ENCODE data around the gene GARRE1. TPM values are rescaled to one million over a fixed set of nuclear protein-coding genes. Genes with fewer than 3 reads are reported as not detected.
"Not testable (repeated sequence)": the region's sequence is repeated elsewhere in the genome, so short reads cannot be mapped to it uniquely, and the experiment has no call there.

The GARRE1 gene
- polyA plus RNA-seq, 1 donor: 35.6 TPM

DNA sequence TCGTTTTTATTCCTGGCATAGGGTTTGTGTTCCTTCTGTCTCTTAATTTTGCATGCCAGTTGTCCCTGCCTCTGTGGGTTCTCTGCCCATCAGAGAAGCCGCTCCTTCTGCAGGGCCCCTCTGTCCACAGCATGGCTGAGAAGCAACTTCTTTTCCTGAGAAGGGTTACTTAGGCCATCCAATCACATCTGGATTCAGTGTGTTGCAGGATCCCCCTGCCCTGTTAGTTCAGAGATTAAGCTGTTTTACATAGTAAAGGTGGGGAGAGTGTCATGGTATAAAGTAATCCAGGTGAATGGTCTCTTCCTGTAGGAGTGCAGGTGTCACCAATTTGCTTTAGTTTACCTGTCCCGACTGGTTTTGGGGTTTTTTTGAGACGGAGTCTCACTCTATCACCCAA lies 22.9 kb upstream of the GARRE1 start:
- no peak for DNase-seq

DNA sequence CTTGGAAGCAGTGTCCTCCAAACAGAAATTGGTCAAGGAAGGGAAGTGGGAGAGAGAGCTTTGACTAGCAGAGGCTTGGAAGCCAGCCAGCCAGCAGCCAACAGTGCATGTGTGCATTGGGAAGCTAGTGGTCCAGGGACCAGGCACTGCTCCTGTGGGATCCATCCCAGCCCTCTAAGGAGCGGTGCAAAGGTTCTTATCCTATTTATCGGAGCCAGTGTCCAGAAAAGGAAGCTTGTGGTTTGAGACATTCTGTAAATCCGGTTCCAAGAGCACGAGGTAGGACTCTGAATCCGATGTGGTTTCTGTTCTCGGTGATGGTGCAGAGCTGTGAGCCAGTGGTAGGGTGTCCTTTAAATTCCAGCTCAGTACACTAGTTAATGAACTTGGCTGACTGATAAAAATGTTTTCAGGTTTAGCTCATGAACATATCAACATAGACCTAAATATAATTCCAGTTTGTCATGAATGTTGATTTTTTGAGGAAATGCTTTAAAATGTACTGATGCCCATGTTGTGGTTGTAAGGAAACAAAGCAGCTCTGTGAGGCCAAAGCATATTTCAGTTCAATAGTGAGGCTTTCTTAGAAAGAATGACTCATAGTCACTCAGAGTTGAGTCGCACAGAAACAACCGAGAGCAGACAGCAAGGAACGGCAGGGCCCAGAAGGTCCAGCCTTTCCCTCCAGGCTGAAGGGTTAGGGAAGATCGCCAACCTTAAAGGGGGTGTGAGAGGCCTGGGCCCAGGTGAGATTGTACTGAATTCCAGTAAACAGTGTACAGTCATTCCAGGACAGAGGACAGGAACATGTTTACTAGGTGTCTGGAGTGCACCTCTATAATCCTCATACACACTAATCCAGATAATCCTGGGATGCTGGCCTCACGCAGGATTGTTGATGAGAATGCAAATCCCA lies 21.5 kb upstream of the GARRE1 start:
- DNase-seq: no peak

DNA sequence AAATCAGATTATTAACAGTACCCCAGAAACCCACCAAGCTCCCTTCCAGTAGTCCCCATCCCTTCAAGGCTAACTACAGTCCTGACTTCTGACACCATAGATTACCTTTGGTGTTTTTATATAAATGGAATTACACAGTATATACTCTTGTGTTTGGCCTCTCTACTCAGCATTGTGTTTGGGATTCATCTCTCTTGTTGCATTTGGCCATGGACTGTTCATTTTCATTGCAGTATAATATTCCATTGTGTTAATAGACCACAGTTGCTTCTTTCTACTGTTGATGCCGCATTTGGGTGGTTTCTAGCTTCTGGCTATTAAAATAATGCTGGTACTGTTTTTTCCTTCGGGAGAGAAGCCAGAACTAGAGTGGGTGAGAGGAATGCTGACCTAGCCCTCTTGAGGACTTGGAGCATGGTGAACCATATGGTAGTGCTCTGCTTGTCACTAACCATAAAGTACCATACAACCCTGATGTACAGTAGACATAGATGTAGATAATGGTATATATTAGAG lies 18.9 kb upstream of the GARRE1 start:
- DNase-seq: no peak

DNA sequence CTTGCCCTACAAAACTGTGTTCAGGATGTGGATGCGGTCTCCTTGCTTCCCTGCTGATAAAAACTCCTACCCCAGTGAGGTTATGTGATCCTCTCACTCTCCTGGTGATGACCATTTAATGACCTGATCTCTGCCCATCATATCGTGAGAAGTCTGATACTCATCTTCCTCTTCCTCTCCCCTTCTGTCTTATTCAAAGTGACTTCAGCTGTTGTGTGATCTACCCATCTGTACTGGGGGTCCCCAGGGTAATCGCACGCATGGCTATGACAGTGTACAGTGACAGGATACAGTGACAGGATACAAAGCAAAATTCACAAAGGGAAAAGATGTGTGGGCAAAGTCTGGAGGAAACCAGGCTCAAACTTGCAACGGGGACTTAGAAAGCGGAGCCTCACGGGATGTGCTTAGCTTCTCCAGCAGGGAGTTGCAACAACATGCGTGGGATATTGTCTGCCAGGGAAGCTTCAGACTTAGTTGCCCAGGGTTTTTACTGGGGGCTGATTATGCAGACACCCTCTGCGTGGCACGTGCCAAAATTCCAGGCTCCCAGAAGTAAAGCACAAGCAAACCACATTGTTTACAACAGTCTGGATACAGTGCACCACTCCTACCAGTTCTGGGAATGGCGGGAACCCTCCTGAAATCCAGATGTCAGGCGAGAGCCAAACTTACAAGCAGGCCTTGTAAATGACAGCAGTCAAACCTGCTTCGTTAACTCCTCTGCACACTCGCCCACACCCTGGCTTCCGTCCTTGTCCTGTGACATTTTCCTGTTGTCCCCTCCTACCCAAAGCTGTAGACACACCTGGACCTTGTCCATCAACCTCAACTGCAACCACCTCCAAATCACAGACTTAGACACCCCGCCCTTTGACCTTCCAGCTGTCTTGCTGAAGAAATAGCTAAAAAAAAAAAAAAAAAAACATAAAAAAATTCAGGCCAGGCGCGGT lies 18.0 kb upstream of the GARRE1 start:
- DNase-seq: no peak

DNA sequence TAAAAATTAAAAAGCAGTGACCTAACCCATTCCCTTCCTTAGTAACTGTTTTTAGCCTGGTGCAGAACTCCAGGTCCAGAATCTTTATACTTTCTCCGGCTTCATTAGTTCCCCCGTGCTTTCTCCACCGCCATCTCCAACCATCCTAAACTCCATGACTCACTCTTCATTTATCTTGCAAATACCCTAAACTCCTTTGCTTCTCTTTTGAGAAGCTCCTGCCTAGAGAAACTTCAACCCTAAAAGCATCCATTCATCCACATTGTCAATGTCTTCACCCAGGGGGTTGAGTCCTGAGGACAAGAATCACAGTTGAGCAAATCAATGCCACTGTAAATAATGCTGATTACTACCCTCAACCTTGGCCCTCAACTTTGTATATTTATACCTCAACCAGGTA lies 17.1 kb upstream of the GARRE1 start:
- no peak for DNase-seq

DNA sequence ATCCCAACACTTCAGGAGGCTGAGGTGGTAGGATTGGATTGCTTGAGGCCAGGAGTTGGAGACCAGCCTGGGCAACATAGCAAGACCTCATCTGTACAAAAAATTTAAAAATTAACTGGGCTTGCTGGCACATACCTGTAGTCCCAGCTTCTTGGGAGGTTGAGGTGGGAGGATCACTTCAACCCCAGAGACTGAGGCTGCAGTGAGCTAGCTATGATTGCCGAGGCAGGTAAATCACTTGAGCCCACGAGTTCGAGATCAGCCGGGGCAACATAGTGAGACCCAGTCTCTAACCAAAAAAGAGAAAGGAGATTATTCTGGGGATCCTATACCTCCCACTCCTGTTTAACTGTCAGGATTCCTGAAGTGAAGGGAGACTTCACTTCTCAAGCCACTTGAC lies 16.4 kb upstream of the GARRE1 start:
- DNase-seq: no peak

DNA sequence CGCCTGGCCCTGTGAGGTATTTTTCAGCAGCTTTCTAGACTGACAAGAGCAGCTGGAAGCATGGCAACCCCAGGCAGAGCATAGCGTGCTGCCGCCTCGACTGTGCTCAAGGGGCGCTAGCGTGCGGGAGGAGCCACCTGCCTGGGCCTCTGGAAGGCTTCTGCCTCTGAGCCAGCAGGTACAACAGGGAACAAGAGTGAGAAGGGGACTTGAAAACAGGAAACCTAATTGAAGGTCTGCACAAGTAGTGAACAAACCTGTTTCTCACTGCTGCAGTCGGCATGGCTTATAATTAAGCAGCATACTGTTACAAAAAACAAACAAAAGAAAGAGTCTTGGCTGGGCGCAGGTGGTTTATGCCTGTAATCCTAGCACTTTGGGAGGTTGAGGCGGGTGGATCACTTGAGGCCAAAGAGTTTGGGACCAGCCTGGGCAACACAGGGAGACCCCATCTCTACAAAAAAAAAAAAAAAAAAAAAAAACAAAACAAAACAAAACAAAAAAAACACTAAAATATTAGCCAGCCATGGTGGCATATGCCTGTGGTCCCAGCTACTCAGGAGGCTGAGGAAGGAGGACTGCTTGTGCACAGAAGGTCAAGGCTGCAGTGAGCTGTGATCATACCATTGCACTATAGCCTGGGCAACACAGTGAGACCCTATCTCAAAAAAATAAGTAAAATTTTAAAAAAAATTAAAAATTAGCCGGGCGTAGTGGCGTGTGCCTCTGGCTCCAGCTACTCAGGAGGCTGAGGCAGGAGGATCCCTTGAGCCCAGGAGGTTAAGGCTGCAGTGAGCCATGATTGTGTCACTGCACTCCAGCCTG lies 12.6 kb upstream of the GARRE1 start:
- peak; percentile 49 for DNase-seq

DNA sequence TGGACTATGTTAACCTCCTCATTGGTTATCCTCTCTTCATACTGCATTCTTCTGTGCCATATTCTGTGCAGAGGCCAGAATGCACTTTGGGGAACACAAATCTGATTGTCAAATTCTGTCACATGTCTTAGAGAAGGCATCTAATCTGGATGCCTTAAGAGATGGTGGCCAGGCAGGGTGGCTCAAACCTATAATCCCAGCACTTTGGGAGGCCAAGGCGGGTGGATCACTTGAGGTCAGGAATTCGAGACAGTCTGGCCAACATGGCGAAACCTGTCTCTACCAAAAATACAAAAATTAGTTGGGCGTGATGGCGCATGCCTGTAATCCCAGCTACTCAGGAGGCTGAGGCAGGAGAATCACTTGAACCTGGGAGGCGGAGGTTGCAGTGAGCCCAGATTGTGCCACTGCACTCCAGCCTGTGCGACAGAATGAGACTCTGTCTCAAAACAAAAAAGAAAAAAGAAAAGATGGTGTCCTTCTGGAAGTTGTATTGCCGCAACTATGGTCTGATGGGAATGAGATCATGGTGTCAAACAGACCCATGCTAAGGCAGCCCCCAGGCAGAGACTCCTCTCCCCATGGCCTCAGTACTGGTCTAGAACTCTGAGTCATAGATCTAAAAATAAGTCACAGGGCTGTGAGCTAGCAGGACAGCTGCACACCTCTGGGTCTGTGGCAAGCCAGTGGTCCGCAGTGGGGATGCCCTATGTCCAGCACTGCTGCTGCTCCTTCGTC lies 11.0 kb upstream of the GARRE1 start:
- DNase-seq: not testable (repeated sequence)

DNA sequence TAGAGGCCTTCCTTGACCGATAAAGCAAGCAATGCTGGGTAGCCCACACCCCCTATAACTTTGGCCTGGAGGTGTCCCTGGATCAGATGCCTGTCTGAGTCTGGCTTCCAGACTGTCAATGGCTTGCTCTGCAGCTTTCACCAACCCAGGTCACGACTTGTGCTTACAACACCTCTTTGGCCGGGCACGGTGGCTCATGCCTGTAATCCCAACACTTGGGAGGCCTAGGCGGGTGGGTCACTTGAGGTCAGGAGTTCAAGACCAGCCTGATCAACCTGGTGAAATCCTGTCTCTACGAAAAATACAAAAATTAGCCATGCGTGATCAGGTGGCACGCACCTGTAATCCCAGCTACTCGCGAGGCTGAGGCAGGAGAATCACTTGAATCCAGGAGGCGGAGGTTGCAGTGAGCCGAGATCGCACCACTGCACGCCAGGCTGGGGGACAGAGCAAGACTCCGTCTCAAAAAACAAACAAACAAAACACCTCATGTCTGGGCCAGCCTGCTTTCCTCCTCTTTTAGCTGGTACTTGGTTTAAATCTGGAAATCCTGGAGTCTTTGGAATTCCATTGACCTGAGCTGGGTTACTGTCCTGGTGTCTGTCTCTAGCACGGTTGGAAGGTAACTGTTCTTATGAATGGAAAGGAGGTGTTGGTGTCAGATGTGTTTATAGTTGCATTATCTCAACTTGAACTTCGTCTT lies 10.3 kb upstream of the GARRE1 start:
- DNase-seq: no peak

DNA sequence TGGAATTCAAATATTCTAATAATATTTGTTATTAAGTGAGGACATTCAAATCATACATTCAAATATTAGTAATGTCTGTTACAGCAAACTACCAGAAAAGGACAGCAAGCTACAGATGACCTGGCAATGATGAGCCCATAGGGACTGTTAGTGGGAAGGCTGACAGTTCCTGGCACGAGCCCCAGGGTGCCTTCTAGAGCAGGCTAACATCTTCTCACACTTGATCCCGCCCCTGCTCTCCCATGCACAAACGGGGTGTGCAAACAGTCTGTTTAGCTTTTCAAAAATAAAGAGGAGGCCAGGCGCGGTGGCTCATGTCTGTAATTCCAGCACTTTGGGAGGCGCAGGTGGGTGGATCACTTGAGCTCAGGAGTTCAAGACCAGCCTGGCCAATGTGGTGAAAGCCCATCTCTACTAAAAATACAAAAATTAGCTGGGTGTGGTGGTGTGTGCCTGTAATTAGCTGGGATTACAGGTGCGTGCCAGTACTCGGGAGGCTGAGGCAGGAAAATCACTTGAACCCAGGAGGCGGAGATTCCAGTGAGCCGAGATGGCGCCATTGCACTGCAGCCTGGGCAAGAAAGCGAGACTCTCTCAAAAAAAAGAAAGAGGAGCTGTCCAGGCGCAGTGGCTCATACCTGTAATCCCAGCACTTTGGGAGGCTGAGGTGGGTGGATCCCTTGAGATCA lies 9.6 kb upstream of the GARRE1 start:
- no peak for DNase-seq

DNA sequence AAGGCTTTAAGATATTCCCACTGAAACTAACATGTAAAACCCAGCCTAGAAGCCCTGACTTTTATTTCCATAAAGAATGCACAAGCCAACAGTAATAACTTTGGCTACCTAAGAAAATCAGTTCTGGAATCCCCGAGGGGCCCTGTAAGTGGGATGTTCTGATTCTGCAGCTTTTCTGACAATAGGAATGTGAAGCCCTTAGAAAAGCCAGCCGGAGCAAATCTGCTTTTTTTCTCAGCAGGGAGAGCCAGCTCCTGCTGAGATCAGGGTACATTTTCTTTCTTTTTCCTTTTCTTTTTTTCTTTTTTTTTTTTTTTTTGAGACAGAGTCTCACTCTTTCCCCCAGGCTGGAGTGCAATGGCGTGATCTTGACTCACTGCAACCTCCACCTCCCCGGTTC lies 8.0 kb upstream of the GARRE1 start:
- no peak for DNase-seq

DNA sequence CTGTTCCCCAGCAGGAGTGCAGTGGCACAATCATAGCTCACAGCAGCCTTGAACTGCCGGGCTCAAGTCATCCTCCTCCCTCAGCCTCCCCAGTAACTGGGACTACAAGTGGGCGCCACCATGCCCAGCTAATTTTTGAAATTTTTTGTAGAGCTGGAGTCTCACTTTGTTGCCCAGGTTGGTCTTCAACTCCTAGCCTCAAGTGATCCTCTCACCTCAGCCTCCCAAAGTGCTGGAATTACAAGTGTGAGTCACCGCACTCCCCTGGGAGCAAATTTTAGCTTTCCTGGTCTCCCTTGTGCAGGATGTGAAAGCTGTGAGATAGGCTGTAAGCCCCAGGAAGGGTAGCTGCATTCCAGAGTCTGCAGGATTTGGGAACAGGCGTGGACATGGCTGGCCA lies 5.4 kb upstream of the GARRE1 start:
- DNase-seq: no peak

DNA sequence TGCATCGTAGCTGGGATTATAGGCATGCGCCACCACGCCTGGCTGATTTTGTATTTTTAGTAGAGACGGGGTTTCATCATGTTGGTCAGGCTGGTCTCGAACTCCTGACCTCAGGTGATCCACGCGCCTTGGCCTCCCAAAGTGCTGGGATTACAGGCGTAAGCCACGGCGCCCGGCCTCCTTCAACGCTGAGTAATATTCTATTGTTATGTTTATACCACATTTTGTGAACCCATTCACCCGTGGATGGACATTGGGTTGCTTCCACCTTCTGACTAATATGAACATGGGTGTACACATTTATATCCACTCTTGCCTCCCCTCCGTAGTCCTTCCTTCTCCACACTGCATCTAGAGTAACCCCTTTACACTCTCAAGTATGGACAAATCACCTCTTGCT lies 1.2 kb upstream of the GARRE1 start:
- not testable (repeated sequence) for DNase-seq

DNA sequence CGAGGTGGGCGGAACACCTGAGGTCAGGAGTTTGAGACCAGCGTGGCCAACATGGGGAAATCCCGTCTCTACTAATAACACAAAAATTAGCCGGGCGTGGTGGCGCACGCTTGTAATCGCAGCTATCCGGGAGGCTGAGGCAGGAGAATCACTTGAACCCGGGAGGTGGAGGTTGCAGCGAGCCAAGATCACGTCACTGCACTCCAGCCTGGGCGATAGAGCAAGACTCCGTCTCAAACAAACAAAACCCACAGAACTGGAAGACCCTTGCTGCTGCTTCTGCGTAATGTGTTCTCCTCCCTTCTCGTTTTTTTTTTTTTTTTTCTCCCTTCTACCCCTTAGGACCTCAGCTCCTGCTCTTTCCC lies 691 bp upstream of the GARRE1 start:
- DNase-seq: not testable (repeated sequence)

DNA sequence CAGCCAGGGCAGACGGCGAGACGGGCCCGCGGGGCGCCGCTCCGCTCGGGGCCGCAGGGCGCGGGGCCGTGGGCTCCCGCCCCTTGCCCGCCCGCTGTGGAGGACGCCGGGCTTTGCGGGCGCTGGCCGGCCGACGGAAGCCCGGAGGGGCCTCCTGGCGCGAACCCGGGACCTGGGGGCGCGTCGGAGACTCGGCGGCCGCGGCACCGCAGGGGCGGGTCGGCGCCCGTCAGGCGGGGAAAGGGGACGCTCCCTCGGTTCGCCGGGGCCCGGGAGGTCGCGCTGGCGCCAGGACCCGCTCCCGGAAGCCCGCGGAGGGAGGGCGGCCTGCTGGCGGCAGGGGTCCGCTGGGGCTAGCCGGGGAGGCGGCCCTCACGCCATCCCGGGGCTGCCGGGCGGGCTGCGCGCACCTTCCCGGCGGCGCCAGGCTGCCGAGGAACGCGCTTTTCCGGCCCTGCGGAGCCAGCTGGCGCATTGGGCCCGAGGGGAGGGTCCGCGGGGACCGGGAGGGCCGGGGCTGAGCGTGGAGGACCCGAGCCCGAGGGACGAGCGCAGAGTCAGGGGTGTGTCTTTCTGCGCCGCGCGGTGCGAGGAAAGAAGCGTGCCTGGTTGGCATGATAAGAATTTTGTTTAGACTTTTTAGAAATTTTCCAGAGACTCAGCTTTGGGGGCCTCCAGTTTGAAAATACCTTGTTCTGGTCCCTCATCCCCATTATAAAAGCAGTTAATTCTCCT lies 511 bp downstream of the GARRE1 start:
- peak; percentile 33 for DNase-seq

DNA sequence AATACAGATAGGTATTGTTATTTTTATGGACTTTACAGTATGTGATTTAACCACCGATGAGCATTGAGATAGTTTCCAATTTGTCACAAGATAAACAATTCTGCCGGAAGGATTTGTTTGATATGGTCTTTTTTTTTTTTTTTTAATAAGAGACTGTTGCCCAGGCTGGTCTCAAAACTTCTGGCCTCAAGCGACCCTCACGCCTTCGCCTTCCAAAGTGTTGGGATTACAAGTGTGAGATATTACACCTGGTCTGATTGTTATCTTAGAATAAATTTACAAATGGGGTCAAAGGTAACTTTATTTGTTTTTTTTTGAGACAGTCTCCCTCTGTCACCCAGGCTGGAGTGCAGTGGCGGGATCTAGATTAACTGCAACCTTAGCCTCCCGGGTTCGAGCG lies 1.2 kb downstream of the GARRE1 start:
- DNase-seq: no peak

DNA sequence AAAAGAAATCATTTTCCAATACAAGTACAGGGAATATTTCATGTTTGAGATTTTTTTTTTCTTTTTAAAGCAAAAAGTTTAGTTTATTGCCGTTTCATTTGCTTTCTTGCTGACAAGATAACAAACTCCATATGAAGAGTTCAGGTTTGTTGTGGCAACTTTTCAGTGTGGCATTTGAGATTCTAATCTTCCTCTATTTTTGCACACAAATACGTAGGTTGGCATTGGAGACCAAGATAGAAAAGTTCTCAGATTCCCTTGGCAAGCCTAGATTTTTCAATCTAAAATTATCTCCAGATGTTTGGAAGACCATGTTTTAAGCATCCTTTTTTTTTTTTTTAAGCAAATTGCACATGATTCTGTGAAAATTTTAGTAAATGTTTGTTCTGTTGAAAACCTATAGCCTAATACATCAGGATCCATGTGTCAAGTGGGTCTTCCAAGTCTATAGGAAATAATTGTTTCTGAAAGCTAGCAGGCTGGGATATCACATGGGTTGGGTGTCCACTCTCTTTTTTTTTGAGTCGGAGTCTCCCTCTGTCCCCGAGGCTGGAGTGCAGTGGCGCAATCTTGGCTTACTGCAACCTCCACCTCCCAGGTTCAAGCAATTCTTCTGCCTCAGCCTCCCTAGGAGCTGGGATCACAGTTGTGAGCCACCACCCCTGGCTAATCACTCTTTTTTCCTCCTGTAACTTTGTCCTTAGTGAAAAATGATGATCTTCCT lies 2.6 kb downstream of the GARRE1 start:
- DNase-seq: no peak

DNA sequence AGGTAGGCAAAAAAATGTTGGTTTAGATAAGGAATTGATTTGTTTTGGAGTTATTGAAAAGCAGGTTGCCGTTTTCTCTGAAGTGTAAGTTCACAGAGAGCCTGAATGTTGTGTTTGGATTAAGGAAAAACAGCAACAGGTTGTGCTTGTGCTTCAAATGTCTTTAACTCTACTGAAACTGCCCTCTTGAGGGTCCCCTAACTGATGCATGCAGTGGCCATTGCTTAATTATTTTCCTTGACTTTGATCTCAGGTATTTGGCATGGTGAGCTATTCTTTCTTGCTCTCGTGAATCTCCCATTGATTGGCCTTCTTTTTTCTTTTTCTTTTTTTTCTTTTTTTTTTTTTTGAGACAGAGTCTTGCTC lies 3.2 kb downstream of the GARRE1 start:
- DNase-seq: no peak
